Measurements from ENCODE around the gene TIMM23B.
"Not testable (repeated sequence)": the region's sequence is repeated elsewhere in the genome, so short reads cannot be mapped to it uniquely, and the experiment has no call there.

The TIMM23B gene

DNA sequence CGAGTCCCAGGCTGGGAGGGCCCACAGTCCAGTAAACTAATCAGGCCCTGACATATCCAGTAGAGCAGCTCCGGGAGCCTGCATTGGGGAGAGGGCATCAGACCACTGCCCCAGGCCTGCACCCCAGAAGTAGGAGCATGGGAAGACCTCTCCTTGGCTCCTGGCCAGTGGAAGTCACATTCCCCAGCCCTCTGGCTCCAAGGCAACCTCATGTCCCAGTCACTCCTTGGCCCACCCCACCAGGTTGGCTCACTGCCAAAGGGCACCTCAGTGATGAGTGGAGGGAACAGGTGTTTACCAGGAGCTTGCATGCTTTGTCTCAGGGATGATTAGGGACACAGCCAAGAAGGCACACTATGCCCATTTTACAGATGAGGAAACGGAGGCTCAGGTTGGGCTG, 77.4 kb downstream of the TIMM23B start:
- not testable (repeated sequence) for H3K27ac Mint-ChIP-seq; DNase-seq; H3K4me1 Mint-ChIP-seq; ATAC-seq; H3K9me3 Mint-ChIP-seq; H3K36me3 Mint-ChIP-seq (ENCODE audit: low read depth); H3K4me3 Mint-ChIP-seq; H3K27me3 Mint-ChIP-seq

DNA sequence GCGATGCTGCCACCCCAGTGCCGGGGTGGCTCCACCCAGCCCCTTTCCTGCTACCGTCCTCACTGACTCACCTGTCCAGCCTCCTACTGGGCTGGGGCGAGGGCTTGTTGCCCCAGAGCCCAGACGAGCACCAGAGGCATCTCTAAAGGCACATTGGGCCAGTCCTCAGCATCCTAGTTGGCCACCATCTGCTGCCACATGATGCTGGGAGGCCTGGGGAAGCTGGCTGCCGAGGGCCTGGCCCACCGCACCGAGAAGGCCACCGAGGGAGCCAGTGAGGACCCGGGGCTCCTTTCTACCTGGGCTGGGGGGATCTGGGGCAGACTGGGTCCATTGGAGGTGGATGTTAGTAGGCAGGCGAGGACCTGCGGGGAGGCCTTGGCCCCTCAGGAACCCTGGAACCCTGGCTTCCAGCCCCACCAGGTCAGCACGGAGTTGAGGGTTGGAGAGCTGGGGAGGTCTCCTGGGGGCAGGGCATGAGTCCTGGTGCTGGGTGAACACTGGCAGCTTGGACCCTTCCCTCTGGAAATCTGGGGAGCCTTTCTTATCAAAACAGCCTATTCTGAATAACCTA, 78.7 kb downstream of the TIMM23B start:
- not testable (repeated sequence) for H3K9me3 Mint-ChIP-seq; ATAC-seq; DNase-seq; H3K27me3 Mint-ChIP-seq; H3K4me1 Mint-ChIP-seq; H3K36me3 Mint-ChIP-seq (ENCODE audit: low read depth); H3K4me3 Mint-ChIP-seq; H3K27ac Mint-ChIP-seq

GRCh38 chr10:50021646-50022045, 79.8 kb downstream of the TIMM23B start:
- H3K4me3 Mint-ChIP-seq, result no peak overlapping the region

More at GRCh38 chr10:50021646-50022045, 79.8 kb downstream of the TIMM23B start:
- Mint-ChIP-seq H3K27me3 (peaks cover 14% of the 10 kb centered on the region), H3K36me3 (ENCODE audit: low read depth) (no peaks in the 10 kb centered on the region), H3K9me3 (no peaks in the 10 kb centered on the region), H3K27ac (no peak overlapping the region), H3K4me1 (no peaks in the 10 kb centered on the region)
- DNase-seq, result no peak
- no peak for ATAC-seq

Measured in activated naive CD8-positive, alpha-beta T cell treated with anti-CD3 and anti-CD28 coated beads, Interleukin-2, amount 50 U/mL, for 24 hours (primary cell).